HCT116 (cell line): ENCODE results near the gene RMDN3.

ENCODE experiments used
- POLR2A ChIP-seq: IDR thresholded peaks from 2 replicates; pipeline ENCODE4 v1.7.0; 2011; ENCODE audit warnings: borderline replicate concordance; ENCODE audit not compliant: insufficient read depth, insufficient read length; ENCODE audit errors: extremely low read depth
- RAD21 ChIP-seq: IDR thresholded peaks from 2 replicates; pipeline ENCODE4 v1.6.1; 2012; ENCODE audit warnings: low read depth, mild to moderate bottlenecking
- TF ChIP-seq, protein P1 (sequence below): IDR thresholded peaks from 2 replicates; pipeline ENCODE4 v1.6.1; 2011; ENCODE audit warnings: mild to moderate bottlenecking, low read length, moderate library complexity; ENCODE audit not compliant: insufficient replicate concordance; ENCODE audit errors: extremely low read depth
- TF ChIP-seq, protein P2 (sequence below), 3 experiments: fragments of 200-600 bp in 1 of 3; sonication (generic) in 1 of 3; IDR thresholded peaks in 2 of 3; conservative IDR thresholded peaks in 1 of 3; 2 replicates each; pipeline ENCODE4 v1.5.1; 2012 to 2017; ENCODE audit warnings: low read depth in 2 of 3, low read length in 2 of 3, antibody characterized with exemption in 1 of 3, borderline replicate concordance in 1 of 3, control low read depth in 1 of 3, mild to moderate bottlenecking in 1 of 3, mixed read lengths in 1 of 3, mixed run types in 1 of 3, moderate library complexity in 1 of 3; ENCODE audit not compliant: insufficient read depth in 1 of 3
- TF ChIP-seq, protein P3 (sequence below): IDR thresholded peaks from 2 replicates; pipeline ENCODE4 v1.6.1; 2012

DNA sequence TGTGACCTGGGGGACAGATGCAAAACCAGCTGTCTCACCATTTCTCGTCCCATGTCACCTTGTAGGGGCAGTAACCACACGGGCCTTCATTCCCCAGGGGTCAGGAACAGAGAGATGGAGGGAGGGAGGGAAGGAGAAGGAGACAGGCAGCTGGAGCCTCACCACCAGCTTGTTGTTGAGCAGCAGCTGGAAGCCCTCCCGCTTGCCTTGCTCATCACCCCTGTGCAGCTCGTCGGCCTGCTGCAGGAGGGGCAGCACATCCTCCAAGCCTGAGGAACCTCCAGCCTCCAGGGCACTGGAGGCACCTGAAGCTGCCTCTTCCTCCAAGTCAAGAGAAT, 10.3 kb downstream of the RMDN3 start:
- no peak for TF ChIP-seq POLR2A
- TF ChIP-seq, protein P1, sequence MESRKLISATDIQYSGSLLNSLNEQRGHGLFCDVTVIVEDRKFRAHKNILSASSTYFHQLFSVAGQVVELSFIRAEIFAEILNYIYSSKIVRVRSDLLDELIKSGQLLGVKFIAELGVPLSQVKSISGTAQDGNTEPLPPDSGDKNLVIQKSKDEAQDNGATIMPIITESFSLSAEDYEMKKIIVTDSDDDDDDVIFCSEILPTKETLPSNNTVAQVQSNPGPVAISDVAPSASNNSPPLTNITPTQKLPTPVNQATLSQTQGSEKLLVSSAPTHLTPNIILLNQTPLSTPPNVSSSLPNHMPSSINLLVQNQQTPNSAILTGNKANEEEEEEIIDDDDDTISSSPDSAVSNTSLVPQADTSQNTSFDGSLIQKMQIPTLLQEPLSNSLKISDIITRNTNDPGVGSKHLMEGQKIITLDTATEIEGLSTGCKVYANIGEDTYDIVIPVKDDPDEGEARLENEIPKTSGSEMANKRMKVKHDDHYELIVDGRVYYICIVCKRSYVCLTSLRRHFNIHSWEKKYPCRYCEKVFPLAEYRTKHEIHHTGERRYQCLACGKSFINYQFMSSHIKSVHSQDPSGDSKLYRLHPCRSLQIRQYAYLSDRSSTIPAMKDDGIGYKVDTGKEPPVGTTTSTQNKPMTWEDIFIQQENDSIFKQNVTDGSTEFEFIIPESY, result no peak
- TF ChIP-seq, protein P2, sequence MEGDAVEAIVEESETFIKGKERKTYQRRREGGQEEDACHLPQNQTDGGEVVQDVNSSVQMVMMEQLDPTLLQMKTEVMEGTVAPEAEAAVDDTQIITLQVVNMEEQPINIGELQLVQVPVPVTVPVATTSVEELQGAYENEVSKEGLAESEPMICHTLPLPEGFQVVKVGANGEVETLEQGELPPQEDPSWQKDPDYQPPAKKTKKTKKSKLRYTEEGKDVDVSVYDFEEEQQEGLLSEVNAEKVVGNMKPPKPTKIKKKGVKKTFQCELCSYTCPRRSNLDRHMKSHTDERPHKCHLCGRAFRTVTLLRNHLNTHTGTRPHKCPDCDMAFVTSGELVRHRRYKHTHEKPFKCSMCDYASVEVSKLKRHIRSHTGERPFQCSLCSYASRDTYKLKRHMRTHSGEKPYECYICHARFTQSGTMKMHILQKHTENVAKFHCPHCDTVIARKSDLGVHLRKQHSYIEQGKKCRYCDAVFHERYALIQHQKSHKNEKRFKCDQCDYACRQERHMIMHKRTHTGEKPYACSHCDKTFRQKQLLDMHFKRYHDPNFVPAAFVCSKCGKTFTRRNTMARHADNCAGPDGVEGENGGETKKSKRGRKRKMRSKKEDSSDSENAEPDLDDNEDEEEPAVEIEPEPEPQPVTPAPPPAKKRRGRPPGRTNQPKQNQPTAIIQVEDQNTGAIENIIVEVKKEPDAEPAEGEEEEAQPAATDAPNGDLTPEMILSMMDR (IDR thresholded peaks at IDR 0.05 in 2 of 3, conservative IDR thresholded peaks at IDR 0.05 in 1 of 3; ENCODE audit: borderline replicate concordance in 1 of 3, insufficient read depth in 1 of 3, low read depth in 2 of 3, low read length in 2 of 3), result no peak
- TF ChIP-seq RAD21, result no peak
- TF ChIP-seq, protein P3, sequence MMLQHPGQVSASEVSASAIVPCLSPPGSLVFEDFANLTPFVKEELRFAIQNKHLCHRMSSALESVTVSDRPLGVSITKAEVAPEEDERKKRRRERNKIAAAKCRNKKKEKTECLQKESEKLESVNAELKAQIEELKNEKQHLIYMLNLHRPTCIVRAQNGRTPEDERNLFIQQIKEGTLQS, result no peak
